ENCODE results near the gene DHRS13. TPM values are rescaled to one million over a fixed set of nuclear protein-coding genes. Genes with fewer than 3 reads are reported as not detected.

DHRS13 gene
- polyA plus RNA-seq, 1 donor (not counting 4 experiments of a cell fraction or from before 2014, with no cell fraction given) = 3.4 TPM

DNA sequence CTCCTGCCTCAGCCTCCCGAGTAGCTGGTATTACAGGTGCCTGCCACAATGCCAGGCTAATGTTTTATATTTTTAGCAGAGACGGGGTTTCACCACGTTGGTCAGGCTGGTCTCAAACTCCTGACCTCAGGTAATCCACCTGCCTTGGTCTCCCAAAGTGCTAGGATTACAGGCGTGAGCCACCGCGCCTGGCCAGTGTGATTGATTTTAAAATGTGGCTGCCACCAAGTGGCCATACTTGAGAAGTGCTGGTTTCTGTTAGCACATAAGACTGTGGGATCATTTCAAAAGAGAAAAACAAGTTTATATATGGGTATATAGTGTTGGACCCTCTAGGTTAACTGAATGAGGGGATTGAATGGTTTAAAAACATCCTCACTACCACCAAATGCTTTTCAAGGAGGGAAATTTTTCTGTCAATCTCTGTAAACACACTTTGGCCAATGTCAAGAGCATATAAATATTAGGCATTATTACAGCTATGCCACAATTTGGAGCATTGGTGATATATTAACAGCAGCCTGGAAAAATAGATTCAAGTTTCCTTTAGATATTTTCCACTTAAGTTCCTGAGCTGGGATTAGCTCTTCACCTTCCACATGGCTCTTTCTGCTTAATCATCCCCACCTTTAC lies 13.5 kb upstream of the DHRS13 start:
- FAIRE-seq = no peak
- no peaks in the 10 kb centered on the region for H3K9me1 ChIP-seq (ENCODE audit: control insufficient read depth, extremely low read depth, insufficient read depth, low read length)
- peaks cover 60 to 72% of the 10 kb centered on the region in 2 experiments for H3K36me3 ChIP-seq (ENCODE audit: control insufficient read depth in 2 of 2, extremely low read depth in 1 of 2, insufficient read depth in 2 of 2, low read length in 2 of 2)
- no peak overlapping the region for H3K27ac ChIP-seq (ENCODE audit: control insufficient read depth, insufficient read depth, low read length)
- H2AFZ ChIP-seq (ENCODE audit: control insufficient read depth, low read length) = no peak overlapping the region
- H3K9ac ChIP-seq (ENCODE audit: control insufficient read depth, extremely low read depth, insufficient read depth, low read length) = no peak overlapping the region
- no peak overlapping the region for H3K4me3 ChIP-seq (ENCODE audit: control insufficient read depth in 2 of 3, extremely low read depth in 1 of 3, insufficient read depth in 2 of 3, low read depth in 1 of 3, low read length in 3 of 3)
- DNase-seq (ENCODE audit: low read depth, low spot score) = no peak
- peaks cover 6% of the 10 kb centered on the region for H3K9me3 ChIP-seq (ENCODE audit: control insufficient read depth, low read depth, low read length)
- H3K4me1 ChIP-seq (ENCODE audit: control insufficient read depth, extremely low read depth, insufficient read depth, low read length) = no peaks in the 10 kb centered on the region
- H3K4me2 ChIP-seq (ENCODE audit: control insufficient read depth, extremely low read depth, insufficient read depth, low read depth, low read length) = no peak overlapping the region
- dilution Hi-C loops (cut with MboI; ENCODE audit: extremely low pct_ligation_motif_present, low sequenced_read_pairs) = no loop called here
- H3K79me2 ChIP-seq (ENCODE audit: control insufficient read depth, insufficient read depth, low read length) = no peaks in the 10 kb centered on the region
- TF ChIP-seq, protein P1, sequence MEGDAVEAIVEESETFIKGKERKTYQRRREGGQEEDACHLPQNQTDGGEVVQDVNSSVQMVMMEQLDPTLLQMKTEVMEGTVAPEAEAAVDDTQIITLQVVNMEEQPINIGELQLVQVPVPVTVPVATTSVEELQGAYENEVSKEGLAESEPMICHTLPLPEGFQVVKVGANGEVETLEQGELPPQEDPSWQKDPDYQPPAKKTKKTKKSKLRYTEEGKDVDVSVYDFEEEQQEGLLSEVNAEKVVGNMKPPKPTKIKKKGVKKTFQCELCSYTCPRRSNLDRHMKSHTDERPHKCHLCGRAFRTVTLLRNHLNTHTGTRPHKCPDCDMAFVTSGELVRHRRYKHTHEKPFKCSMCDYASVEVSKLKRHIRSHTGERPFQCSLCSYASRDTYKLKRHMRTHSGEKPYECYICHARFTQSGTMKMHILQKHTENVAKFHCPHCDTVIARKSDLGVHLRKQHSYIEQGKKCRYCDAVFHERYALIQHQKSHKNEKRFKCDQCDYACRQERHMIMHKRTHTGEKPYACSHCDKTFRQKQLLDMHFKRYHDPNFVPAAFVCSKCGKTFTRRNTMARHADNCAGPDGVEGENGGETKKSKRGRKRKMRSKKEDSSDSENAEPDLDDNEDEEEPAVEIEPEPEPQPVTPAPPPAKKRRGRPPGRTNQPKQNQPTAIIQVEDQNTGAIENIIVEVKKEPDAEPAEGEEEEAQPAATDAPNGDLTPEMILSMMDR (optimal IDR thresholded peaks at IDR 0.05 in 1 of 3, IDR thresholded peaks at IDR 0.05 in 1 of 3, conservative IDR thresholded peaks at IDR 0.05 in 1 of 3; ENCODE audit: extremely low read depth in 1 of 3, insufficient read depth in 2 of 3, low read length in 3 of 3) = peak; percentile 38 to 57 (median 54)
- no peak for TF ChIP-seq EZH2 (IDR thresholded peaks at IDR 0.05; ENCODE audit: low read length)
- H4K20me1 ChIP-seq (ENCODE audit: control insufficient read depth, extremely low read depth, insufficient read depth, low read length) = no peaks in the 10 kb centered on the region
- H3K27me3 ChIP-seq (ENCODE audit: control insufficient read depth, extremely low read depth, insufficient read depth, low read length) = no peaks in the 10 kb centered on the region

- TF ChIP-seq EZH2 (IDR thresholded peaks at IDR 0.05; ENCODE audit: low read length) = no peak
- TF ChIP-seq, protein P1 (optimal IDR thresholded peaks at IDR 0.05 in 1 of 3, IDR thresholded peaks at IDR 0.05 in 1 of 3, conservative IDR thresholded peaks at IDR 0.05 in 1 of 3; ENCODE audit: extremely low read depth in 1 of 3, insufficient read depth in 2 of 3, low read length in 3 of 3) = no peak
- Histone ChIP-seq H3K4me1 (ENCODE audit: control insufficient read depth, extremely low read depth, insufficient read depth, low read length) (peaks cover 10% of the 10 kb centered on the region), H3K9me1 (ENCODE audit: control insufficient read depth, extremely low read depth, insufficient read depth, low read length) (no peaks in the 10 kb centered on the region), H2AFZ (ENCODE audit: control insufficient read depth, low read length) (no peak overlapping the region), H4K20me1 (ENCODE audit: control insufficient read depth, extremely low read depth, insufficient read depth, low read length) (no peaks in the 10 kb centered on the region), H3K9ac (ENCODE audit: control insufficient read depth, extremely low read depth, insufficient read depth, low read length) (no peak overlapping the region), H3K4me3 (ENCODE audit: control insufficient read depth in 2 of 3, extremely low read depth in 1 of 3, insufficient read depth in 2 of 3, low read depth in 1 of 3, low read length in 3 of 3) (no peak overlapping the region), H3K36me3 (ENCODE audit: control insufficient read depth in 2 of 2, extremely low read depth in 1 of 2, insufficient read depth in 2 of 2, low read length in 2 of 2) (peaks cover 61 to 73% of the 10 kb centered on the region in 2 experiments), H3K79me2 (ENCODE audit: control insufficient read depth, insufficient read depth, low read length) (no peaks in the 10 kb centered on the region), H3K27me3 (ENCODE audit: control insufficient read depth, extremely low read depth, insufficient read depth, low read length) (no peaks in the 10 kb centered on the region), H3K9me3 (ENCODE audit: control insufficient read depth, low read depth, low read length) (peaks cover 6% of the 10 kb centered on the region), H3K27ac (ENCODE audit: control insufficient read depth, insufficient read depth, low read length) (no peak overlapping the region), H3K4me2 (ENCODE audit: control insufficient read depth, extremely low read depth, insufficient read depth, low read depth, low read length) (no peak overlapping the region)
- FAIRE-seq (no peak), DNase-seq (ENCODE audit: low read depth, low spot score) (no peak)
- dilution Hi-C loops (cut with MboI; ENCODE audit: extremely low pct_ligation_motif_present, low sequenced_read_pairs) = no loop called here
Observed at GRCh38 chr17:28912938-28913333, 10.1 kb upstream of the DHRS13 start.

Data from keratinocyte (primary cell).